ENCODE data around the gene GOLGA6L9. TPM values are rescaled to one million over a fixed set of nuclear protein-coding genes. Genes with fewer than 3 reads are reported as not detected.
"Not testable (repeated sequence)": the region's sequence is repeated elsewhere in the genome, so short reads cannot be mapped to it uniquely, and the experiment has no call there.

Gene GOLGA6L9
- 5.6 and 8.1 TPM in 2 replicates for total RNA-seq (2014; rRNA removed)
- Bru-seq, nascent RNA: percentile 66 among the genes with signal in this experiment
- BruChase-seq, experiment 1, labeled RNA remaining after a 6-hour chase: percentile 73 among the genes with signal in this experiment
- BruChase-seq, experiment 2, labeled RNA remaining after a 2-hour chase: percentile 71 among the genes with signal in this experiment
- long read RNA-seq, full-length matches to known transcripts: 1 of 4 reads
- long read RNA-seq, partial matches to known transcripts: 0 of 4 reads
- long read RNA-seq, other reads (novel, unspliced or antisense): 3 of 4 reads

- POLR2A ChIA-PET (ENCODE audit: unreplicated experiment); H3K36me3 ChIP-seq (ENCODE audit: low read depth, low read length); H3K4me1 ChIP-seq (ENCODE audit: insufficient read depth, low read length); H3K4me3 ChIP-seq (ENCODE audit: low read length); H3K9ac ChIP-seq (ENCODE audit: low read length); H2AFZ ChIP-seq (ENCODE audit: low read length); H4K20me1 ChIP-seq (ENCODE audit: low read length); BruUV-seq (replicated peaks); intact Hi-C loops (cut with micrococcal nuclease); CTCF ChIA-PET; H3K27me3 ChIP-seq (ENCODE audit: low read length); H3K27ac ChIP-seq (ENCODE audit: low read length); H3K79me2 ChIP-seq (ENCODE audit: low read length); H3K4me2 ChIP-seq (ENCODE audit: low read length); ATAC-seq; H3K9me2 ChIP-seq (replicated peaks; ENCODE audit: low read length); DNase-seq; H3F3A ChIP-seq (ENCODE audit: low read length, unreplicated experiment); H3K9me3 ChIP-seq (ENCODE audit: low read length): not testable (repeated sequence)
These were observed at the start of gene GOLGA6L9 for GRCh38 chr15:82429693-82430092. Gene GOLGA6L9 (plus strand): TSS chr15:82429816. CDS start chr15:82430080, 264 bp downstream.

GRCh38 chr15:82381330-82381955 is 48.2 kb upstream of the GOLGA6L9 start:
- H3K4me2 ChIP-seq (ENCODE audit: low read length); H3K9me2 ChIP-seq (replicated peaks; ENCODE audit: low read length); H2AFZ ChIP-seq (ENCODE audit: low read length); H4K20me1 ChIP-seq (ENCODE audit: low read length); H3K27me3 ChIP-seq (ENCODE audit: low read length); H3K27ac ChIP-seq (ENCODE audit: low read length); ATAC-seq; DNase-seq; H3K79me2 ChIP-seq (ENCODE audit: low read length); H3K4me1 ChIP-seq (ENCODE audit: insufficient read depth, low read length); H3K9me3 ChIP-seq (ENCODE audit: low read length); intact Hi-C loops (cut with micrococcal nuclease); H3K4me3 ChIP-seq (ENCODE audit: low read length); H3K36me3 ChIP-seq (ENCODE audit: low read depth, low read length); POLR2A ChIA-PET (ENCODE audit: unreplicated experiment); H3F3A ChIP-seq (ENCODE audit: low read length, unreplicated experiment); H3K9ac ChIP-seq (ENCODE audit: low read length); CTCF ChIA-PET; BruUV-seq (replicated peaks): not testable (repeated sequence)

- intact Hi-C loops (cut with micrococcal nuclease); H3K9me2 ChIP-seq (replicated peaks; ENCODE audit: low read length); H4K20me1 ChIP-seq (ENCODE audit: low read length); POLR2A ChIA-PET (ENCODE audit: unreplicated experiment); H3K4me2 ChIP-seq (ENCODE audit: low read length); BruUV-seq (replicated peaks); H3K4me1 ChIP-seq (ENCODE audit: insufficient read depth, low read length); ATAC-seq; H2AFZ ChIP-seq (ENCODE audit: low read length); H3K27ac ChIP-seq (ENCODE audit: low read length); H3K79me2 ChIP-seq (ENCODE audit: low read length); H3K9me3 ChIP-seq (ENCODE audit: low read length); H3K27me3 ChIP-seq (ENCODE audit: low read length); DNase-seq; H3K36me3 ChIP-seq (ENCODE audit: low read depth, low read length); CTCF ChIA-PET; H3K9ac ChIP-seq (ENCODE audit: low read length); H3F3A ChIP-seq (ENCODE audit: low read length, unreplicated experiment); H3K4me3 ChIP-seq (ENCODE audit: low read length): not testable (repeated sequence)
These were observed 42.4 kb upstream of the GOLGA6L9 start for GRCh38 chr15:82387209-82387608.

- H2AFZ ChIP-seq (ENCODE audit: low read length); H3K9me2 ChIP-seq (replicated peaks; ENCODE audit: low read length); intact Hi-C loops (cut with micrococcal nuclease); H3K27me3 ChIP-seq (ENCODE audit: low read length); H3K4me2 ChIP-seq (ENCODE audit: low read length); H3K27ac ChIP-seq (ENCODE audit: low read length); CTCF ChIA-PET; H3K9me3 ChIP-seq (ENCODE audit: low read length); H4K20me1 ChIP-seq (ENCODE audit: low read length); H3K4me1 ChIP-seq (ENCODE audit: insufficient read depth, low read length); H3K4me3 ChIP-seq (ENCODE audit: low read length); H3F3A ChIP-seq (ENCODE audit: low read length, unreplicated experiment); ATAC-seq; POLR2A ChIA-PET (ENCODE audit: unreplicated experiment); DNase-seq; H3K36me3 ChIP-seq (ENCODE audit: low read depth, low read length); H3K79me2 ChIP-seq (ENCODE audit: low read length); BruUV-seq (replicated peaks); H3K9ac ChIP-seq (ENCODE audit: low read length): not testable (repeated sequence)
These were observed 39.5 kb upstream of the GOLGA6L9 start for GRCh38 chr15:82390152-82390551.

GRCh38 chr15:82392077-82392476 is 37.5 kb upstream of the GOLGA6L9 start:
- H4K20me1 ChIP-seq (ENCODE audit: low read length); H3K4me2 ChIP-seq (ENCODE audit: low read length); H3K36me3 ChIP-seq (ENCODE audit: low read depth, low read length); H3K9ac ChIP-seq (ENCODE audit: low read length); H3K27ac ChIP-seq (ENCODE audit: low read length); H3K9me3 ChIP-seq (ENCODE audit: low read length); ATAC-seq; H3K9me2 ChIP-seq (replicated peaks; ENCODE audit: low read length); DNase-seq; H3K4me3 ChIP-seq (ENCODE audit: low read length); H3K4me1 ChIP-seq (ENCODE audit: insufficient read depth, low read length); BruUV-seq (replicated peaks); H3K79me2 ChIP-seq (ENCODE audit: low read length); POLR2A ChIA-PET (ENCODE audit: unreplicated experiment); H3K27me3 ChIP-seq (ENCODE audit: low read length); H3F3A ChIP-seq (ENCODE audit: low read length, unreplicated experiment); H2AFZ ChIP-seq (ENCODE audit: low read length); intact Hi-C loops (cut with micrococcal nuclease): not testable (repeated sequence)
- CTCF ChIA-PET: interaction anchor here (0.6 kb wide), 1 partner anchor 857 kb away, joined by 4 read pairs; no protein-coding TSS in a partner anchor
